GM12892 (cell line): ENCODE measurements around the gene HECW1.

Experiments
- POLR2A ChIP-seq: IDR thresholded peaks from 2 replicates; pipeline ENCODE4 v1.6.1; 2011; ENCODE audit warnings: low read depth, low read length, control low read depth
- TAF1 ChIP-seq: IDR thresholded peaks from 2 replicates; pipeline ENCODE4 v1.6.1; 2011; ENCODE audit warnings: low read depth, mild to moderate bottlenecking, control low read depth, low read length, borderline replicate concordance

- TF ChIP-seq POLR2A (no peak), TAF1 (no peak)
Measured at GRCh38 chr7:43531700-43532099, 419.3 kb downstream of the HECW1 start.
